Upper lobe of left lung (tissue), 4 donors: ENCODE data around the gene SNAP25.

Experiments
- EP300 ChIP-seq, 4 donors: sonication (generic); formaldehyde crosslinking; IDR thresholded peaks; one replicate each; pipeline ENCODE4 v1.5.1; 2017; ENCODE audit warnings: antibody characterized with exemption in 4 of 4, control low read depth in 2 of 4
- POLR2A ChIP-seq, 4 donors: fragments of 450-650 bp; IDR thresholded peaks; one replicate each; pipeline ENCODE4 v1.5.1; 2016 to 2017; ENCODE audit warnings: antibody characterized with exemption in 4 of 4, mild to moderate bottlenecking in 2 of 4
- POLR2AphosphoS5 ChIP-seq, 2 donors: sonication (generic); formaldehyde crosslinking; IDR thresholded peaks; one replicate each; pipeline ENCODE4 v1.5.1; 2017; ENCODE audit warnings: antibody characterized with exemption in 2 of 2
- TF ChIP-seq, protein P1 (sequence below), 6 experiments: fragments of 450-650 bp in 4 of 6; fragments of 200-600 bp in 2 of 6; sonication (generic) in 2 of 6; IDR thresholded peaks; one replicate each; pipeline ENCODE4 v1.5.1; 2016 to 2019; ENCODE audit warnings: antibody characterized with exemption in 6 of 6

DNA sequence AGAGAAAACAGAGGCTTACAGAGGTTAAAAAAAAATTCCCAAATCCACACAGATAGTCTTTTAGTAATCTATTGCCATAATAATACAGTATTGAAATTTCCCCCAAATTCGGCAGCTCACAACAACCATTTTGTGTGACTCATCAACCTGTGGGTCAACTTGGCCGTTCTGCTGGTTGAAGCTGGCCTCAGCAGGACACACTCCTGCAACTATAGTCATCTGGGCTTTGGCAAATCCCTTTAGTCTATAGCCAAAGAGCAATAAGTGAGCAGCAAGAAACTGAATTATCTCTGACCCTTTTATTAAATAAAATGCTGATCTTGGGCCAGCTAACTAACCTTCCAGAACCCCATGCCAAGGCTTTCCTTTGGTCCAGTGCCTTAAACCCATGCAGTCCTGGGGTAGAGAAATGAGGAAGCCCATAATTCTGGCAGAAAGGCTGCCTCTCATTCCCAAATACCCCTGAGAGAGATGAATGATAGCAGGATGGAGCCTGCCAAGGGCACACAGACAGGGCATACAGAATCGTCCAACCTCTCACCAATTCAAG lies 17.2 kb upstream of the SNAP25 start:
- TF ChIP-seq, protein P1, sequence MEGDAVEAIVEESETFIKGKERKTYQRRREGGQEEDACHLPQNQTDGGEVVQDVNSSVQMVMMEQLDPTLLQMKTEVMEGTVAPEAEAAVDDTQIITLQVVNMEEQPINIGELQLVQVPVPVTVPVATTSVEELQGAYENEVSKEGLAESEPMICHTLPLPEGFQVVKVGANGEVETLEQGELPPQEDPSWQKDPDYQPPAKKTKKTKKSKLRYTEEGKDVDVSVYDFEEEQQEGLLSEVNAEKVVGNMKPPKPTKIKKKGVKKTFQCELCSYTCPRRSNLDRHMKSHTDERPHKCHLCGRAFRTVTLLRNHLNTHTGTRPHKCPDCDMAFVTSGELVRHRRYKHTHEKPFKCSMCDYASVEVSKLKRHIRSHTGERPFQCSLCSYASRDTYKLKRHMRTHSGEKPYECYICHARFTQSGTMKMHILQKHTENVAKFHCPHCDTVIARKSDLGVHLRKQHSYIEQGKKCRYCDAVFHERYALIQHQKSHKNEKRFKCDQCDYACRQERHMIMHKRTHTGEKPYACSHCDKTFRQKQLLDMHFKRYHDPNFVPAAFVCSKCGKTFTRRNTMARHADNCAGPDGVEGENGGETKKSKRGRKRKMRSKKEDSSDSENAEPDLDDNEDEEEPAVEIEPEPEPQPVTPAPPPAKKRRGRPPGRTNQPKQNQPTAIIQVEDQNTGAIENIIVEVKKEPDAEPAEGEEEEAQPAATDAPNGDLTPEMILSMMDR (IDR thresholded peaks at IDR 0.05), result no peak
- no peak for TF ChIP-seq EP300 (IDR thresholded peaks at IDR 0.05)
- no peak for TF ChIP-seq POLR2A (IDR thresholded peaks at IDR 0.05)
- no peak for TF ChIP-seq POLR2AphosphoS5 (IDR thresholded peaks at IDR 0.05)
